Measurements from ENCODE around the gene STXBP5L.
"Not testable (repeated sequence)": the region's sequence is repeated elsewhere in the genome, so short reads cannot be mapped to it uniquely, and the experiment has no call there.

STXBP5L gene

DNA sequence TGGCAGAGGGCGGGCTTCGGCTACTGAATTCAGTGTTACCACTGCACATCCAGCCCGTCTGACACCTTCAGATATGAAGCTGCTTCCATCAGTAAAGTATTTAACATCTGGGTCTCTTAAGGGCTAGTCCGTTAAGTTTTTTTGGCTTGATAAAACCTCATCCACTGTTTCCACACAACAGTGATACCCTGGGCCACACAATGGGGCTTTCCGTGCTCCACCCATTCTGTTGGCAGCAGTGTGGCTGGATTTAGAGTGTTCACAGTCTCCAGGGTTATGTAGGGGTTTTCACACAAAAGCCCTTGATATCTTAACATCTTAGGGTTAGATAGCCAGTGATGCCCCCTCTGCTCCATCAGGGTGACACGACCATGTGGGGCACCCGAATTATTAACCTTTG, 165.0 kb downstream of the STXBP5L start:
- H3K4me1 ChIP-seq (ENCODE audit: insufficient read depth, low read length, severe bottlenecking) = no peaks in the 10 kb centered on the region
- H3K4me2 ChIP-seq (ENCODE audit: low read length) = no peak overlapping the region
- no peaks in the 10 kb centered on the region for H3K36me3 ChIP-seq (ENCODE audit: insufficient read depth, low read length)
- H3K27ac ChIP-seq (ENCODE audit: low read depth, low read length, poor library complexity, severe bottlenecking) = no peak overlapping the region
- H3K9me2 ChIP-seq (ENCODE audit: low read depth, low read length) = no peaks in the 10 kb centered on the region
- H3F3A ChIP-seq (ENCODE audit: insufficient read depth, low read length) = no peaks in the 10 kb centered on the region
- no peaks in the 10 kb centered on the region for H3K79me2 ChIP-seq (ENCODE audit: insufficient read depth, low read length)
- no peak overlapping the region for H3K4me3 ChIP-seq (ENCODE audit: low read depth, low read length, poor library complexity, severe bottlenecking)
- no peaks in the 10 kb centered on the region for H3K9me3 ChIP-seq (ENCODE audit: low read length)
- no peak overlapping the region for H2AFZ ChIP-seq (ENCODE audit: low read length)
- TF ChIP-seq, protein P1, sequence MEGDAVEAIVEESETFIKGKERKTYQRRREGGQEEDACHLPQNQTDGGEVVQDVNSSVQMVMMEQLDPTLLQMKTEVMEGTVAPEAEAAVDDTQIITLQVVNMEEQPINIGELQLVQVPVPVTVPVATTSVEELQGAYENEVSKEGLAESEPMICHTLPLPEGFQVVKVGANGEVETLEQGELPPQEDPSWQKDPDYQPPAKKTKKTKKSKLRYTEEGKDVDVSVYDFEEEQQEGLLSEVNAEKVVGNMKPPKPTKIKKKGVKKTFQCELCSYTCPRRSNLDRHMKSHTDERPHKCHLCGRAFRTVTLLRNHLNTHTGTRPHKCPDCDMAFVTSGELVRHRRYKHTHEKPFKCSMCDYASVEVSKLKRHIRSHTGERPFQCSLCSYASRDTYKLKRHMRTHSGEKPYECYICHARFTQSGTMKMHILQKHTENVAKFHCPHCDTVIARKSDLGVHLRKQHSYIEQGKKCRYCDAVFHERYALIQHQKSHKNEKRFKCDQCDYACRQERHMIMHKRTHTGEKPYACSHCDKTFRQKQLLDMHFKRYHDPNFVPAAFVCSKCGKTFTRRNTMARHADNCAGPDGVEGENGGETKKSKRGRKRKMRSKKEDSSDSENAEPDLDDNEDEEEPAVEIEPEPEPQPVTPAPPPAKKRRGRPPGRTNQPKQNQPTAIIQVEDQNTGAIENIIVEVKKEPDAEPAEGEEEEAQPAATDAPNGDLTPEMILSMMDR (IDR thresholded peaks at IDR 0.05; ENCODE audit: low read length) = no peak
- TF ChIP-seq EZH2 (IDR thresholded peaks at IDR 0.05; ENCODE audit: borderline replicate concordance, low read length) = no peak
- H4K20me1 ChIP-seq (ENCODE audit: insufficient read depth, low read length) = no peaks in the 10 kb centered on the region
- H3K27me3 ChIP-seq (ENCODE audit: insufficient read depth, low read length) = no peaks in the 10 kb centered on the region
- no peak overlapping the region for H3K9ac ChIP-seq (ENCODE audit: low read length)

GRCh38 chr3:121075191-121075590, 167.2 kb downstream of the STXBP5L start:
- Histone ChIP-seq H3K27ac (ENCODE audit: low read depth, low read length, poor library complexity, severe bottlenecking) (no peak overlapping the region), H3K9me2 (ENCODE audit: low read depth, low read length) (no peaks in the 10 kb centered on the region), H3K9ac (ENCODE audit: low read length) (no peak overlapping the region), H3K4me2 (ENCODE audit: low read length) (no peak overlapping the region), H3K9me3 (ENCODE audit: low read length) (no peaks in the 10 kb centered on the region), H3K4me1 (ENCODE audit: insufficient read depth, low read length, severe bottlenecking) (no peaks in the 10 kb centered on the region), H3K79me2 (ENCODE audit: insufficient read depth, low read length) (no peaks in the 10 kb centered on the region), H2AFZ (ENCODE audit: low read length) (no peak overlapping the region), H4K20me1 (ENCODE audit: insufficient read depth, low read length) (no peaks in the 10 kb centered on the region), H3K4me3 (ENCODE audit: low read depth, low read length, poor library complexity, severe bottlenecking) (no peak overlapping the region), H3K27me3 (ENCODE audit: insufficient read depth, low read length) (no peaks in the 10 kb centered on the region), H3K36me3 (ENCODE audit: insufficient read depth, low read length) (no peaks in the 10 kb centered on the region), H3F3A (ENCODE audit: insufficient read depth, low read length) (no peaks in the 10 kb centered on the region)
- TF ChIP-seq EZH2 (IDR thresholded peaks at IDR 0.05; ENCODE audit: borderline replicate concordance, low read length) = no peak
- TF ChIP-seq, protein P1 (IDR thresholded peaks at IDR 0.05; ENCODE audit: low read length) = no peak

GRCh38 chr3:121078378-121079101, 170.5 kb downstream of the STXBP5L start:
- H3K4me2 ChIP-seq (ENCODE audit: low read length); H3K36me3 ChIP-seq (ENCODE audit: insufficient read depth, low read length): not testable (repeated sequence)

GRCh38 chr3:121096953-121097352, 188.9 kb downstream of the STXBP5L start:
- Histone ChIP-seq H3K4me1 (ENCODE audit: insufficient read depth, low read length, severe bottlenecking) (no peaks in the 10 kb centered on the region), H3K4me3 (ENCODE audit: low read depth, low read length, poor library complexity, severe bottlenecking) (no peak overlapping the region), H2AFZ (ENCODE audit: low read length) (no peak overlapping the region), H3K27me3 (ENCODE audit: insufficient read depth, low read length) (no peaks in the 10 kb centered on the region), H3K36me3 (ENCODE audit: insufficient read depth, low read length) (no peaks in the 10 kb centered on the region), H4K20me1 (ENCODE audit: insufficient read depth, low read length) (no peaks in the 10 kb centered on the region), H3K79me2 (ENCODE audit: insufficient read depth, low read length) (no peaks in the 10 kb centered on the region), H3K27ac (ENCODE audit: low read depth, low read length, poor library complexity, severe bottlenecking) (no peak overlapping the region), H3K4me2 (ENCODE audit: low read length) (no peak overlapping the region), H3K9ac (ENCODE audit: low read length) (no peak overlapping the region), H3K9me2 (ENCODE audit: low read depth, low read length) (no peaks in the 10 kb centered on the region), H3K9me3 (ENCODE audit: low read length) (no peaks in the 10 kb centered on the region), H3F3A (ENCODE audit: insufficient read depth, low read length) (no peaks in the 10 kb centered on the region)
- TF ChIP-seq EZH2 (IDR thresholded peaks at IDR 0.05; ENCODE audit: borderline replicate concordance, low read length) = no peak
- TF ChIP-seq, protein P1 (IDR thresholded peaks at IDR 0.05; ENCODE audit: low read length) = no peak

More at GRCh38 chr3:121078378-121079101, 170.5 kb downstream of the STXBP5L start:
- not testable (repeated sequence) for H3K9me3 ChIP-seq (ENCODE audit: low read length); H3K27me3 ChIP-seq (ENCODE audit: insufficient read depth, low read length); H3K4me1 ChIP-seq (ENCODE audit: insufficient read depth, low read length, severe bottlenecking); H3K4me3 ChIP-seq (ENCODE audit: low read depth, low read length, poor library complexity, severe bottlenecking); H3K27ac ChIP-seq (ENCODE audit: low read depth, low read length, poor library complexity, severe bottlenecking); H3K9ac ChIP-seq (ENCODE audit: low read length); H3K9me2 ChIP-seq (ENCODE audit: low read depth, low read length); H2AFZ ChIP-seq (ENCODE audit: low read length); H4K20me1 ChIP-seq (ENCODE audit: insufficient read depth, low read length); H3F3A ChIP-seq (ENCODE audit: insufficient read depth, low read length); H3K79me2 ChIP-seq (ENCODE audit: insufficient read depth, low read length)

DNA sequence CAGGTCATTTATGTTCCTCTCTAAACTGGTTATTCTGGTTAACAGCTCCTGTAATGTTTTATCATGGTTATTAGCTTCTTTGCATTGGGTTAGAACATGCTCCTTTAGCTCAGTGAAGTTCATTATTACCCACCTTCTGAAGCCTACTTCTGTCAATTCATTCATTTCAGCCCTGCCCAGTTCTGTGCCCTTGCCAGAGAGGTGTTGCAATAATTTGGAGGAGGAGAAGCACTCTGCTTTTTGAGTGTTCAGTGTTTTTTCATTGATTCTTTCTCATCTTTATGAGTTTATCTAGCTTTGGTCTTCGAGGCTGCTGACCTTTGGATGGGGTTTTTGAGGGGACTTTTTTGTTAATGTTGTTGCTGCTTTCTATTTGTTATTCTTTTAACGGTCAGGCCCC, 203.1 kb downstream of the STXBP5L start:
- H3K36me3 ChIP-seq (ENCODE audit: insufficient read depth, low read length); H3K9me2 ChIP-seq (ENCODE audit: low read depth, low read length); H3K9ac ChIP-seq (ENCODE audit: low read length); H3K27me3 ChIP-seq (ENCODE audit: insufficient read depth, low read length); H2AFZ ChIP-seq (ENCODE audit: low read length); H3K4me3 ChIP-seq (ENCODE audit: low read depth, low read length, poor library complexity, severe bottlenecking); H3K9me3 ChIP-seq (ENCODE audit: low read length); H3K4me1 ChIP-seq (ENCODE audit: insufficient read depth, low read length, severe bottlenecking); H3F3A ChIP-seq (ENCODE audit: insufficient read depth, low read length); H3K27ac ChIP-seq (ENCODE audit: low read depth, low read length, poor library complexity, severe bottlenecking); H3K79me2 ChIP-seq (ENCODE audit: insufficient read depth, low read length); H4K20me1 ChIP-seq (ENCODE audit: insufficient read depth, low read length); H3K4me2 ChIP-seq (ENCODE audit: low read length): not testable (repeated sequence)
